Measurements from ENCODE around the gene POLRMT.

The POLRMT gene

DNA sequence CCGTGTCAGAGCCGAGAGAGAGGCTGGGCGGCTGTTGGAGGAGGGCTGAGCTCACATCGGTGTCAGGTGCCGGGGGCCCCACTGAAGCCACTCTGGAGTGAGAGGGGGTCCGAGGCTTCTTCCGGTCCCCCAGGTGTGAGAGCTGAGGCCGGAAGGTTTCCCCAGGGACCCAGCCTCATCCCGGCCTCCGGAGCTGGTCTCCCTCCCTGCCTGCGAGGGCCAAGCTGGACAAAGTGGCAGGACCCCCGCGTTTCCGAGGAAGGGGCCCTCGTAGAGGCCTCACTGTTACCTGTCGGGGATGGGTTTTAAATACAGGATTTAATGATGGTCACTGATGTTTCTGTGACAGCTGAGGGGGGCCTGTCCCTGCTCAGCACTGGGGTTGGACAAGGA is 37.1 kb downstream of the POLRMT start:
- Histone ChIP-seq H3K27me3 (ENCODE audit: control insufficient read depth, insufficient read depth, low read length) (peaks cover 9% of the 10 kb centered on the region), H3K9me3 (ENCODE audit: control insufficient read depth, low read length) (no peaks in the 10 kb centered on the region), H3K9ac (ENCODE audit: low read length) (no peak overlapping the region), H3K4me1 (ENCODE audit: control insufficient read depth, insufficient read depth, low read length) (no peaks in the 10 kb centered on the region), H3K4me3 (ENCODE audit: low read length) (no peak overlapping the region), H3K36me3 (ENCODE audit: control insufficient read depth, insufficient read depth, low read length) (no peaks in the 10 kb centered on the region)

DNA sequence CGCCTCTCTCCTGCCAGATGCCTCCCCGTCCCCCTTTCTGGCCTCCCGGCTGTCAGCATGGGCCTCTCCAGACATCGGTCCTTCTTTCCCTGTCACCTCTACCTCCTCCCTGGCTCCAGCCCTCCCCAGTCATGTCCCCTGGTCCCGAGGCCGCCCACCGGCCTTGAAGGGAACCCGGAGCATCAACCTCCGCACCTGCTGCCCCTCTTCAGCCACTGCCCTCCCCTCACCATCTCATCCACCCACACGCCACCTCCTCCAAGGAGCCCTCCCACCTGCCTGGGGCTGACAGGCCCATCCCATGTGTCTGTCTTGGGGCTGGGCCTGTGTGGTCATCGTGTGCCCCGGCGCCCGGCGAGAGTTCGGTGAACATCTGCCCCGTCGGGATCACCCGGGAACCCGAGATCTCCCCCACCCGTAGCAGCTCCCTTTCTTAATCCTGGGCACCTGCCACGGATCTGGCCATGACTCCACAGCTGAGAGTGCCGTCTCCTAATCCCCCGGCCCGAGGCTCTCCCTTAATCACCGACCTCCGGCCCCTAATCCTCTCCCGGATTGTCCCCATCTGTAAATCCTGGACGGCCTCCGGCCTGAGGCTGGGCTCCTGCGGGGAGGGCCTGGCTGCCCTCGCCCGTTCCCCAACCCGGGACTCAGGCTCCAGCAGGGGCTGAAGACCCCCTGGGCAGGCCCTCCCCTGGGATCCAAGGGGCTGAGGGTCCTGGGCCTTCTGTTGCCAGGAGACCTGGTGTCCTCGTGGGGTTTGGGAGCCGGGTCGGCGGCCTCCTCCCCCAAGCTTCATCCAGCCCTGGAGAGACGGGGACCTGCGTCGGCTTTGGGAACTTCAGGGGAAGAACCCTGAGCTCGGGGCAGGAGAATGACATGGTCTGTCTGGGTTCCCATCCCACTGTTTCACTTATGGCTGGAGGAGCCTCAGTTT is 37.7 kb downstream of the POLRMT start:
- Histone ChIP-seq H3K36me3 (ENCODE audit: control insufficient read depth, insufficient read depth, low read length) (no peaks in the 10 kb centered on the region), H3K4me3 (ENCODE audit: low read length) (no peak overlapping the region), H3K9ac (ENCODE audit: low read length) (no peak overlapping the region), H3K9me3 (ENCODE audit: control insufficient read depth, low read length) (no peaks in the 10 kb centered on the region), H3K27me3 (ENCODE audit: control insufficient read depth, insufficient read depth, low read length) (peaks cover 16% of the 10 kb centered on the region), H3K4me1 (ENCODE audit: control insufficient read depth, insufficient read depth, low read length) (no peaks in the 10 kb centered on the region)

DNA sequence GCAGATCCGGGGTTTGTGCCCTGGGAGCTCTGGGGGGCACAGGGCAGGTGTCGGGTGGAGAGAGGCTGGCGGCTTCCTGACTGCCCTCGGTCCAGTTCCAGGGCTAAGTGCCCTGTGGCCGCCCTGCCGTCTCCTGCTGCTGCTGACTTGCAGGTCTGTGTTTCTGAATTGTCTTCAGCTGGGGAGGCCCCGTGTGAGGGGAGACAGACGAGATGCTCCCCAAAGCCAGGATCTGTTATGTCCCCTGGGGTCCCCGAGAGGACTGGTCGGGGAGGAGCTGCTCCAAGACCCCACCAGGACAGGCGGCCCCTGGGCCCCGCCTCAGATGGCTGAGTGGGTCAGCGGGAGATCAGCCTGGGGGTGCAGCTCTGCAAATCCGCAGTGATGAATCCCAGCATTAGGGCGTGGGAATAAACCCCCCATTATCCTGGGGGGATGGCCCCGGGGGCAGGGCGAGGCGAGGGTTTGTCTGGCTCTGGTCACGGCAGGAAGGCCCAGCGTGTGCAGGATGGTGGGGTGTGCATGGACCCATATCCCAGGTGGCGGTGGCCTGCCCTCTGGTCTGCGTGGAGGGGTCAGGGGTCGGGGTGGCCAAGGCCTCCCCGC is 39.0 kb downstream of the POLRMT start:
- Histone ChIP-seq H3K9me3 (ENCODE audit: control insufficient read depth, low read length) (no peaks in the 10 kb centered on the region), H3K4me1 (ENCODE audit: control insufficient read depth, insufficient read depth, low read length) (peaks cover under 1% of the 10 kb centered on the region), H3K9ac (ENCODE audit: low read length) (no peak overlapping the region), H3K4me3 (ENCODE audit: low read length) (no peak overlapping the region), H3K36me3 (ENCODE audit: control insufficient read depth, insufficient read depth, low read length) (no peaks in the 10 kb centered on the region), H3K27me3 (ENCODE audit: control insufficient read depth, insufficient read depth, low read length) (peaks cover 20% of the 10 kb centered on the region)

DNA sequence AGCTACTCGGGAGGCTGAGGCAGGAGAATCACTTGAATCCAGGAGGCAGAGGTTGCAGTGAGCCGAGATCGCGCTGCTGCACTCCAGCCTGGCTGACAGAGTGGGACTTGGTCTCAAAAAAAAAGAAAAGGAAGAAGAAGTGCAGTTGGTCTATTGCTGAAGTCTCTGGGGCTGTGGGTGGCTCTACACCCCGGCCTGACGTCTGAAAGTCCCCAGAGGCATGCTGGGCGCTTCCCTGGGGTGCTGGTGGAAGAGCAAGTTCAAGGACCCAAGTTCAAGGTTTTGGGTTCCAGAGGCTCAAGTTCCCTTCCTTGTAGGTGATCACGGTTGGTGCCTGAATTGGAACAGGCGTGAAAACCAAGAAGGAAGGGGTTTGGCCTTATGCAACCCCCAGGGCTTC is 39.8 kb downstream of the POLRMT start:
- Histone ChIP-seq H3K36me3 (ENCODE audit: control insufficient read depth, insufficient read depth, low read length) (no peaks in the 10 kb centered on the region), H3K4me1 (ENCODE audit: control insufficient read depth, insufficient read depth, low read length) (peaks cover 6% of the 10 kb centered on the region), H3K9ac (ENCODE audit: low read length) (no peak overlapping the region), H3K4me3 (ENCODE audit: low read length) (no peak overlapping the region), H3K27me3 (ENCODE audit: control insufficient read depth, insufficient read depth, low read length) (peaks cover 28% of the 10 kb centered on the region), H3K9me3 (ENCODE audit: control insufficient read depth, low read length) (no peaks in the 10 kb centered on the region)

DNA sequence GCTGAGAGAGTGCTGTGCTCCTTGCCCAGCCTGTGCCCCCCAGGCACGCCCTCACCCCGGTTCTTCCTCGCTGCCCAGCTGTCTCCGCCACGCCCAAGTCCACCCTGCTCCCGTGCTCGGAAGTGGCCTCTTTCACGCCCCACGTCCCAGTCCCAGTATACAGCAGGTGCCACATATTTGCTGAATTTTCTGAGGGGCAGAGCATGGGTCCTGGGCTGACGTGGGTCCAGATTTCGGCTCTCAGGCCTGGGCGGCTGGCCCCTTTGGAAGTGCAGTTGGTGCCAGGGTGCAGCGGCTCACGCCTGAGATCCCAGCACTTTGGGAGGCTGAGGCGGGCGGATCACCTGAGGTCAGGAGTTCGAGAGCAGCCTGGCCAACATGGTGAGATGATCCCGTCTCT is 40.3 kb downstream of the POLRMT start:
- Histone ChIP-seq H3K4me1 (ENCODE audit: control insufficient read depth, insufficient read depth, low read length) (peaks cover 11% of the 10 kb centered on the region), H3K27me3 (ENCODE audit: control insufficient read depth, insufficient read depth, low read length) (peaks cover 33% of the 10 kb centered on the region), H3K9me3 (ENCODE audit: control insufficient read depth, low read length) (no peaks in the 10 kb centered on the region), H3K9ac (ENCODE audit: low read length) (no peak overlapping the region), H3K4me3 (ENCODE audit: low read length) (no peak overlapping the region), H3K36me3 (ENCODE audit: control insufficient read depth, insufficient read depth, low read length) (no peaks in the 10 kb centered on the region)

DNA sequence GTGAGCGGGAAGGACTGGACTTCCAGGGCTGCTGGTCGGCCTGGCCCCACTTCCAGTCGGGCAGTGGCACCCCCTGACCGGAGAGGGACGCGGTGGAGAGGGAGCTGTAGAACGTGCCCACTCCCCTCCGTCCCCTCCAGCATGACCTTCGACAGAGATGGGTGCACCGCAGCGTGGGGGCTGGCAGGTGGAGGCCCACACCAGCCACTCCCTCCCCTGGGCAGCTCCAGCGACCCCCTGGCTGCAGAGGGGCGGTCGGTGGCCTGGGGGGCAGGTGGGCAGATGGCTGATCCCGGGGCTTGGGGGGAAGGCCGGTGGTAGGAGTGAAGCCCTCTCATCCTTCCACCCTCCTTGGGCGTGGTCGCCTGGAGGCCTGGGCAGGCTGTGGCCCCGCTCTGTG is 41.2 kb downstream of the POLRMT start:
- Histone ChIP-seq H3K27me3 (ENCODE audit: control insufficient read depth, insufficient read depth, low read length) (peaks cover 37% of the 10 kb centered on the region), H3K36me3 (ENCODE audit: control insufficient read depth, insufficient read depth, low read length) (no peaks in the 10 kb centered on the region), H3K4me3 (ENCODE audit: low read length) (no peak overlapping the region), H3K9ac (ENCODE audit: low read length) (no peak overlapping the region), H3K9me3 (ENCODE audit: control insufficient read depth, low read length) (no peaks in the 10 kb centered on the region), H3K4me1 (ENCODE audit: control insufficient read depth, insufficient read depth, low read length) (peaks cover 12% of the 10 kb centered on the region)

DNA sequence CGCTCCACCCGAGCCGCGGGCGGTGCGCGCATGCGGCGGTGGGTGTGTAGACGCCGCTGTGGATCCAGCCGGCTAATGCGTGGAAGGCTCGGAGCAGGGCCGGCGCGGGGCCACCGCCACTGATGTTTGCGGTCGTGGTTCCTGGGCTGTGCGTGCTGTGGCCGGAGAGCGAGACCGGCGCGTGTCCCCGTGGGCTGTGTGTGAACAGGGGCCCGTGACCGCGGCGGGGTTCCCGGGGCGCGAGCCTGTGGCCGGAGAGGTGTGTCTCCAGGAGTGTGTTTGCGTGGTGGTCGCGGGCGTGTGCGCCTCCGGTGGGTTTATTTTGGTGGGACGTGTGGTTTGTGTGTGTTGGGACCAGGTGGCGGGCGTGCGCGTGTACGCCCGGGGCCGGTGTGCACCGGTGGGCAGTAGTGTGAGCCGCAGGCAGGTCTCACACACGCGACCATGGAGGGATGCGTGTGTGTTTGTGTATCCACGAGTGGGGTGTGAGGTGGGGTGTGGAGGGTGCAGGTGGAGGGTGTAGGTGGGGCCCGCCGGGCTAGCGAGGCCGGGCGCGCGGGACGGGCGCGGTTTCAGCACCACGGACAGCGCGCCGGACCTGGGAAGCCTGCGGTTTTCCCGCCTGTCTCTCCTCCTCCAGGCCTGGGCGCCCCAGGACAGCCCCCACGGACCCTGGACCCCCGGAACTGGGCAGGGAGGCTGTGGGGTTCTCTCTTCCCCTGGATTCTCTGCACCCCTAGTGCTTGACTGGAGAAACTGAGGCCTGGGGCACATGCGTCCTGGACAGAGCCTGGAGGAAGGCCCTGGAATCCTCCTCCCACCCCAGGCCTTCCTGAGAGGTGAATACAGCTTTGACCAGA is 42.0 kb downstream of the POLRMT start:
- no peak overlapping the region for H3K4me3 ChIP-seq (ENCODE audit: low read length)
- peaks cover 37% of the 10 kb centered on the region for H3K27me3 ChIP-seq (ENCODE audit: control insufficient read depth, insufficient read depth, low read length)
- H3K36me3 ChIP-seq (ENCODE audit: control insufficient read depth, insufficient read depth, low read length) = no peaks in the 10 kb centered on the region
- H3K9me3 ChIP-seq (ENCODE audit: control insufficient read depth, low read length) = no peaks in the 10 kb centered on the region
- H3K9ac ChIP-seq (ENCODE audit: low read length) = no peak overlapping the region
- H3K4me1 ChIP-seq (ENCODE audit: control insufficient read depth, insufficient read depth, low read length) = peaks cover 12% of the 10 kb centered on the region

DNA sequence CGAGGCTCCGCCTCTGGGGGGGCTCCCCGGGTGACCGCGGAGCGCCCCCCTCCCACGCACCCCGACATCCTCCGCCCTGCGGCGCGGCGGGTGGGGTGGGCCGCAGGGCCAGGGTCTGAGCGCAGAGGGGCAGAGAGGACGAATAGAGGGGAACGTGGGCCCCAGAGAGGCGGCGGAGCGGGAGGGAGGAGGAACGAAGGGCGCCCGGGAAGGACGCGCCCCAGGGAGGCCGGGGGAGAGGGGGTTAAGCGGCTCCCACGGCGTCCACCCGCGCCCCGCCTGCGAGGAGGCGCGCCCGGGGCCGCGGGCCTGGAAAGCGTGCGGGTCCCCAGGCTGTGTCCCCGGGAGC is 42.6 kb downstream of the POLRMT start:
- H3K27me3 ChIP-seq (ENCODE audit: control insufficient read depth, insufficient read depth, low read length) = peaks cover 37% of the 10 kb centered on the region
- no peaks in the 10 kb centered on the region for H3K9me3 ChIP-seq (ENCODE audit: control insufficient read depth, low read length)
- H3K36me3 ChIP-seq (ENCODE audit: control insufficient read depth, insufficient read depth, low read length) = no peaks in the 10 kb centered on the region
- H3K4me1 ChIP-seq (ENCODE audit: control insufficient read depth, insufficient read depth, low read length) = peaks cover 12% of the 10 kb centered on the region
- H3K4me3 ChIP-seq (ENCODE audit: low read length) = no peak overlapping the region
- H3K9ac ChIP-seq (ENCODE audit: low read length) = no peak overlapping the region

DNA sequence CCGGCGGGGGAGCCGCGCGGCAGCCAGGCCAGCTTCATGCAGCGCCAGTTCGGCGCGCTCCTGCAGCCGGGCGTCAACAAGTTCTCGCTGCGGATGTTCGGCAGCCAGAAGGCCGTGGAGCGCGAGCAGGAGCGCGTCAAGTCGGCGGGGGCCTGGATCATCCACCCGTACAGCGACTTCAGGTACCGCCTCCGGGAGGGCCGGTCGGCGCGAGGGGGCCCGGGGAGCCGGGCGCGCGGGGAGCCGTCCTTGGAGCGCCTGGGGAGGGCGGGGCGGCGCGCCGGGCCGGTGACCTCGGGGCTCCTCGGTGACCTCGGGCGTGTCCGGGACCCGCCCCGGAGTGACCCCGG is 43.0 kb downstream of the POLRMT start:
- H3K9ac ChIP-seq (ENCODE audit: low read length) = no peak overlapping the region
- H3K4me1 ChIP-seq (ENCODE audit: control insufficient read depth, insufficient read depth, low read length) = peaks cover 12% of the 10 kb centered on the region
- H3K4me3 ChIP-seq (ENCODE audit: low read length) = no peak overlapping the region
- peaks cover 37% of the 10 kb centered on the region for H3K27me3 ChIP-seq (ENCODE audit: control insufficient read depth, insufficient read depth, low read length)
- no peaks in the 10 kb centered on the region for H3K36me3 ChIP-seq (ENCODE audit: control insufficient read depth, insufficient read depth, low read length)
- H3K9me3 ChIP-seq (ENCODE audit: control insufficient read depth, low read length) = no peaks in the 10 kb centered on the region

DNA sequence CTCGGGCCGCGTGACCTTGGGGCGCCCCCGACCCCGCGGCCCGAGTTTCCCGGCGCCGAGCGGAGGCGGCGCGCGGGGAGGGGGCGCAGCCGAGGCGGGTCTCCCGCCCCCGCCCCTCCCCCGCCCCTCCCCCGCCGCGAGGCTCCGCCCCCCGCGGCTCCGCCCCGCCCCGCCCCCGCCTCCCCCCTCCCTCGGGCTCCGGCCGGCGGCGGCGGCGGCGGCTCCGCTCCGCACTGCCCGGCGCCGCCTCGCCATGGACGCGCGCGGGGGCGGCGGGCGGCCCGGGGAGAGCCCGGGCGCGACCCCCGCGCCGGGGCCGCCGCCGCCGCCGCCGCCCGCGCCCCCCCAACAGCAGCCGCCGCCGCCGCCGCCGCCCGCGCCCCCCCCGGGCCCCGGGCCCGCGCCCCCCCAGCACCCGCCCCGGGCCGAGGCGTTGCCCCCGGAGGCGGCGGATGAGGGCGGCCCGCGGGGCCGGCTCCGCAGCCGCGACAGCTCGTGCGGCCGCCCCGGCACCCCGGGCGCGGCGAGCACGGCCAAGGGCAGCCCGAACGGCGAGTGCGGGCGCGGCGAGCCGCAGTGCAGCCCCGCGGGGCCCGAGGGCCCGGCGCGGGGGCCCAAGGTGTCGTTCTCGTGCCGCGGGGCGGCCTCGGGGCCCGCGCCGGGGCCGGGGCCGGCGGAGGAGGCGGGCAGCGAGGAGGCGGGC is 43.5 kb downstream of the POLRMT start, which contains the start of gene HCN2:
Gene HCN2 (plus strand): TSS at position 189 of the 703 bp plus-strand sequence. CDS start 65 bp downstream, at position 254.
- H3K27me3 ChIP-seq (ENCODE audit: control insufficient read depth, insufficient read depth, low read length) = peaks cover 37% of the 10 kb centered on the region
- H3K4me3 ChIP-seq (ENCODE audit: low read length) = no peak within 1 kb of the TSS
- H3K4me1 ChIP-seq (ENCODE audit: control insufficient read depth, insufficient read depth, low read length) = peaks cover 12% of the 10 kb centered on the region

DNA sequence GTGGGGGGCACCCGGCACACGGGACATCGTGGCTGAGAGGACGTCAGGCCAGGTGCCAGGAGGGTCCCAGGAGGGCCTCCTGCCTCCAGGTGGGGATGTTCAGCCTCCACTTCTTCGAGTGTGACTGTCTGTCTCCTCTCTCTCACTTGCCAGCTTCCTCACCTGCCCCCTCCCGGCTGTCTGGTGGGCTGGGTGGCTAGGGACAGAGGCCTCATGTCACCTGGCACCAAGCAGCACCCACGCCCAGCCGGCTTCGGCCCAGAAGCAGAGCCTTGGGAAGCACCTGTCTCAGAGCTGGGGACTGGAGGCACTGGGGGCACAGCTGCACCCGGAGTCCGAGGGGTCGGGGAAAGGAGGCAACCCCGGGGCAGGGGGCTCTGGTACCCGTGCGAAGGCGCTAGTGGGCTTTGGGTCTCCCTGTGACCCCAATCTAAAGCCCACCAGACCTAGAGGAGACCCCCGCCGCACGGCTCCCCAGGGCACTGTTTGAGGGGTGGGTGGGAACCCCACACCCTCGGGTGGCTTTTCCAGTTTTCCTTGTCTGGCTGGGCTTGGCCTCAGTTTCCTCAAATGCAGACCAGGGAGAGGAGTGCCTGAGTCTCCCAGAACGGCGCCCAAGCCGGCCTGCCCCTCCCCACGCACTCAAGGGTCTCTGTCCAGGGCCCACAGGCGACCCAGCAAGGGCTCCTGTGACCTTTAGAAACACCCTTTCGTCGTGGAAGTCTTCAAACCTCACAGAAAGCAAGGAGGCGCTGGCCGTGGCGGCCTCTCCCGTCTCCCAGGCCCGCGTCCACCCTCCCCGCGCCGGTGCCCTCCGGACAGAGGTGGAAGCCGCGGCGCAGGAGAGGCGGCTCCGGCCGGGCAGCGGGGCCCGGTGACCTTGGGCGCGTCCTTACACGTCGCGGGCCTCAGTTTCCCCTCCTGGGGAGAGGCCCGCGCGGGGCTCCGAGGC is 44.3 kb downstream of the POLRMT start:
- Histone ChIP-seq H3K27me3 (ENCODE audit: control insufficient read depth, insufficient read depth, low read length) (peaks cover 37% of the 10 kb centered on the region), H3K9me3 (ENCODE audit: control insufficient read depth, low read length) (no peaks in the 10 kb centered on the region)

More for the DNA sequence above, 43.5 kb downstream of the POLRMT start, which contains the start of gene HCN2:
- Histone ChIP-seq H3K36me3 (ENCODE audit: control insufficient read depth, insufficient read depth, low read length) (no peaks in the 10 kb centered on the region), H3K9me3 (ENCODE audit: control insufficient read depth, low read length) (no peaks in the 10 kb centered on the region), H3K9ac (ENCODE audit: low read length) (no peak within 1 kb of the TSS)

More for the DNA sequence above, 44.3 kb downstream of the POLRMT start:
- Histone ChIP-seq H3K9ac (ENCODE audit: low read length) (no peak overlapping the region), H3K36me3 (ENCODE audit: control insufficient read depth, insufficient read depth, low read length) (no peaks in the 10 kb centered on the region), H3K4me1 (ENCODE audit: control insufficient read depth, insufficient read depth, low read length) (peaks cover 12% of the 10 kb centered on the region), H3K4me3 (ENCODE audit: low read length) (no peak overlapping the region)
